DMS79 (cell line): Measurements from ENCODE around the gene TRIM63.

ENCODE experiments used
- DNase-seq: peaks from one replicate; lab custom pipeline; 2025; lab: John Stamatoyannopoulos, UW

TRIM63 gene

GRCh38 chr1:26016258-26016952 lies 51.0 kb downstream of the TRIM63 start:
- DNase-seq: no peak

- no peak for DNase-seq
Observed at GRCh38 chr1:26015358-26015757, 52.1 kb downstream of the TRIM63 start.

DNA sequence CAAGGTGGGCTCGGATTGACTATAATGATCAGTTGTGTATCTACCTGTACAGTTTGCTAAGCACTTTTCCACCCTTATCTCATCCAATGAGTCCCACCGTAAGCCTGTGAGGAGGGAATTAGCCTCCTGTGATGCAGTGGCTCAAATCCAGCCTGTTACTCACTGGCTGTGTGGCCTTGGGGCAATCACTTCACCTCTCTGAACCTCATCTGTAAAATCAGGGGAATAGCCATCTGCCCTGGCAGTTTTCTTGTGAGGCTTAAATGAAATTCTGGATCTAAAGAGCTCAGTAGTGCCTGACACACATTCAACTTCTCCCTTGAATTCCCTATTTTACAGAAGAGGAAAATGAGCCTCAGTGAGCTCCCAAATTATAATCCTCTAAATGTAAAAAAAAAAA lies 53.3 kb downstream of the TRIM63 start:
- no peak for DNase-seq

GRCh38 chr1:26012864-26013263 lies 54.6 kb downstream of the TRIM63 start:
- no peak for DNase-seq

DNA sequence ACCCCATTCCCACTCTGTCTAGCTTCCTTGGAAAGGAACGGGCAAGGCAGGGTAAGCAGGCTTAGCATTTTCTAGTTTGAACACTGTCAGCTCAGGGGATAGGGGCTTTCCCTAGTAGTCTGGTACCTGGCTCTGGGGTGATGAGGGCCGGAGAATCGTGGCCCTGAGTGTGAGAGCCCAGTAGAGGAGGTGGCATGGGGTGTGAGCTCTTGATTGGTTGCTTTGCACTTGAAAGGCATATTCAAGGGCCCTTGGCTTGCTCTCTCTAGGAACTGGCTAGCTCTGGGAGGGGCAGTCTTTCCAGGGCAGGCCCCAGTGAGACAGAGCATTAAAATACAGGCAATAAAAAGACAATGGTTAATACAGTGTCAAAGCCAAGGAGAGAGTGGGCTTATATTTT lies 56.6 kb downstream of the TRIM63 start:
- DNase-seq: peak; percentile 25

- DNase-seq: no peak
Observed at GRCh38 chr1:26009796-26010447, 57.5 kb downstream of the TRIM63 start.

GRCh38 chr1:26006710-26007109 lies 60.7 kb downstream of the TRIM63 start:
- DNase-seq: no peak

DNA sequence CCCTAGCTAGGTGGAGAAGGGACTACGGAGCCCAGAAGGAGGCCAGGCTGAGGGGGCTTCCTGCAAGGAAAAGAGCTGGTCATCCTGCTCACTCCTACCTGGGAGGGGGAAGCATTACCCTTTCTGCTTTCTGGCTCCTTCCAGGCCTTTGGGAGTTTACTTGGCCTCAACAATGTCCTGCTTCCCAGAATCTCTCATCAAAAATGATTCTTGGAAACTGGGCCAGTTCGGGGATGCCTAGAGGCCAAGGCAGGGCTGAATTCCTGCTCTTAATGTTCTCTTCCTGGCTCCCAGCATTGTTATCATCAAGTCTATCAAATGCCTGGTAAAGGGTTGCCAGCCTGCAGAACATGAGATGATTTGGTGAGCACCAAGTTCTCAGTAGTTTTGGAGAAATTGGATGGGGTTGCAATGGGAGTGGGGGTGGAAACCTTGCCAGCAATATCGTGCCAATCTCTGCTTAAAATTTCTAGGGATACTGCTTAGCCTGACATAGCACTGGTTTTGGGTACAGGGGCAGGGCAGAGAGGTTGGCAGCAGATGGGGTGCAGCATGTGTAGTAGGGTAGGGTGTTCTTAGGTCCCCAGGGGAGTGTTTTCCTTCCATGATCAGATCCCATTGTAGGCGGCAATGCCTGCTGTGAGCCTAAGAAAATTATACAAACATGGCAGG lies 61.9 kb downstream of the TRIM63 start:
- no peak for DNase-seq

- DNase-seq: peak; percentile 80
Observed at GRCh38 chr1:26003756-26004155, 63.7 kb downstream of the TRIM63 start.

GRCh38 chr1:26003262-26003661 lies 64.2 kb downstream of the TRIM63 start:
- no peak for DNase-seq
